HG03457 (cell line): ENCODE measurements around the gene IL34.

Source experiments
- ATAC-seq: cut with Tn5 transposase; IDR thresholded peaks from one replicate; pipeline ENCODE4 v1.9.1; 2021; ENCODE audit warnings: moderate number of reproducible peaks; ENCODE audit not compliant: unreplicated experiment

IL34 gene

DNA sequence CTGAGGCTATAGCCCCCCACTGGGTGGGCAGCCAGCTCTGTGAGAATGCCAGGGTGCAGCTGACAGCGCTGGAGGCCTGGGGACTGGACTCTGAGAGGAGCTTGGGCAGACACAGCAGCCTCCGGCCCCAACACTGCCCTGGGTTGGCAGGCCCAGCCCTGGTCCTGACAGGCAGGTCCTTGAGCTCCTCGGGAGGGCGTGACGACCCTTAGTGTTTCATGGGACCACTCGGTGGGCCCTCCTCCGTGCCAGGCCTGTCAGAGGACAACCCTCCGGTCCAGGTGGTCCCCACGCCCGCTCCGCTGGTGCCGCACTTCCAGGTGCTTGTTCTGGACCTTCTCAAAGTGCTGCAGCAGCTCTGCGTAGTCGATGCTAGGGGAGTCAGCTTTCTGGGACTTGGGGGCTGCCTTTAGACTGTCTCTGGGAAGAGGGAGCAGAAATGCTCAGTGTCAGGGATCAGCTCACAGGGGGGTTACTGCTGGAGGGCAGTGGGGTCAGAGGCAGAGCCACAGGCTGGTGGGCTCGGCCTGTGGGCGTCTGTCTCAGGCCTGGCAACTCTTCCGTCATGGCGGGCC, 41.4 kb downstream of the IL34 start:
- ATAC-seq, result no peak

DNA sequence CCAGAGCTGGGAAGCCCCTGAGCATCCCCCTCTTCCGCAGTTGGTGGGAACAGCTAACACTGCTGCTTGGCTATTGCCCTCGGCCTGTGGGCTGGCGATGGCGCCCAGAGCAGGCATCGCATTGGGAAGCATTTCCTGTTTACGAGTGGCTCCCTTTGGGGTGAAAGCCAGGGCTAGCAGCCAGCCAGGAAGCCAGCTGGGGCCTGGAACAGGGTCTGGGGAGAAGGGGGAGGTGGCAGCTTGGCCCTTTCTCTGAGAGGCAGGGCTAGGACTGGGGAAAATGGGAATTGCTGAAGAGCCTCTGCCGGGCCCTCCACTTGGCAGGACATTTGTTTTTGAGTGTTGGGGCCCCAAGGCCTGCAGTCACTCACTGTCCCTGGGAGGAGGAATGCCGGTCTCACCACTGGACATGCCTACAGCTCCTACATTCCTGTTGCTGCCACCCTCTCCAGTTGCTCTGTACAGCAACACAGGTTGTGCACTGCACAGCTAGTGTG, 41.9 kb downstream of the IL34 start:
- no peak for ATAC-seq

DNA sequence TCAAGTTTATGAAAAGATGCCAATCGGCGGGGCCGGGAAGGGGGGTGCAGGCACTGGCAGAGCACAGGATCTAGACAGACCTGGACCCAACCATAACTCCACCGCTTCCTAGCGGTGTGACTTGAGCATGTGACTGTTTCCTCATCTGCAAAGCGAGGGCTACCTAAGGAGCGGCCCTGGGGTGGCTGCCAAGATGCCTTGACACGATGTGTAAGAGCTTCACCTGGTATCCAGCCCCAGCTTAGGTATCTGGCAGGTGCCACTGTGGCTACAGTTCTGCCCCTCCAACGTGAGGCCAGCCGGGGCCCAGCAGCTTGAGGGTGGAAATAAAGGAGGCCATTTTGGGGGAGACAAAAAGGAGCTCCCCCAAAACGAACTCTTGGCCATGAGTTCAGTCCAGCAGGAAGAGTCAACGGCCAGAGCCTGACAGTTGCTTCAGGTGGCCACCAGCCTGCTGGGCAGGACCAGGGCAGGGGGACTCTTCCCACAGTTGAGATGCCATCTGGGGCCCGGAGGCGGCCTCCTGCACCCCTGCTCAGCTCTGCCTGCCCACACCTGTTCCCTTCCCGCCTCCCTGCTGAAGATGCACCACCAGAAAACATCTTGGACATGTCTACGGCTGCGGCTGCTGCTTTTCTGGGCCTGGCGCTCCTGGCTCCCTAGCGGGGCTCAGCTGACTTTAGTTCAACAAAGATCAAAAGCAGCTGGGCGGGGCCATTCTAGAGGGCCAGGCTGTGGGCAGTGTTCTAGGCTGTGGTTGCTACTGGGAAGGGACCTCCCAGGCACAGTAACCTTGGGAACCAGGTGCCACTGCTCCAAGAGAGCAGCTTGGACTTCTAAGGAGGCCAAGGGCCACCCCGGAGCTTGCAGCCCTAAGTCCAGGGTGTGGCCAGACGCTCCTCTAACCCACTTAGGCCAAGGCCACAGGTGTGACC, 42.9 kb downstream of the IL34 start:
- no peak for ATAC-seq

DNA sequence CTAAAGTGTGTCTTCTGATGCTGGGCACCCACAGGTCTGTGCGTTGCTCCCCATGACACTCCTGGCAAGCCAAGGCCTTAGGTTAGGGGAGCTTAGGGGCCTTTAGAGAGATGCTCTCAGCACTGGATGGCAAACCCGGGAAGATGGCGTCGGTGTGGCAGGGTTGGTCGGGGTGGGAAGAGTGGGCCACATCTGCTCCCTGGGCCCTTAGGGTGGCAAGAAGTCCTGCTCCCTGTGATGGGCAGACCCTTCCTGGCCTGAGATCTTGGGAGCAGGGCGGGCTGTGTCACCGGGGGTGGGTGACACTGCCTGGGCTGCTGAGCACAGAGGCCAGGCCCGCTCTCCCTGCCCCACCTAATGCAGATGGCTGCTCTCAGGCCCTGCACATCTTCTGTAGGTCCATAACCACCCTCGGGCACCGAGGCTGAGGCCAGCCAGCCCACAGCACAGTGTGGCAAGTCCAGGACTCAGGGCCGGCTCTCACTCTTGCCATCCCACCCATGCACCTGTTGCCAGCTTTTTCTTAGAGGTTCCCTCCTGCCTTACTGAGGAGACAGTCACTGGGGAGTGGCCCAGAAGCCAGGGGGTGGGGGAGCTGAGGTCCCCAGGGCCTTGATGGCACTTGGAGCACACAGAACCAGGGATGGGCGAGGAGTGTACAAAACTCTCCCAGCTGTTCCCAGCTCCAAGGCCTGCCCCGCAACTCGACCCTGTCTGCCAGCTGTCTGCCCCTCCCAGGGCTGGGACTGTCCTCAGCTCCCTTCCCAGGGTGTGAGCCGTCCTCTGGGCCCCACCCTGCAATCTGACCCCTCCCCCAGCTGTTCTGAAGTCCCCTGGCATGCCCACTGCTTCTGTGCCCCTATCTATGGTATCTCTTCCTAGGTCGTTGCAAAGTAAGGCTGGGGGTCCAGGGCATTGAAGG, 43.9 kb downstream of the IL34 start:
- ATAC-seq, result no peak

DNA sequence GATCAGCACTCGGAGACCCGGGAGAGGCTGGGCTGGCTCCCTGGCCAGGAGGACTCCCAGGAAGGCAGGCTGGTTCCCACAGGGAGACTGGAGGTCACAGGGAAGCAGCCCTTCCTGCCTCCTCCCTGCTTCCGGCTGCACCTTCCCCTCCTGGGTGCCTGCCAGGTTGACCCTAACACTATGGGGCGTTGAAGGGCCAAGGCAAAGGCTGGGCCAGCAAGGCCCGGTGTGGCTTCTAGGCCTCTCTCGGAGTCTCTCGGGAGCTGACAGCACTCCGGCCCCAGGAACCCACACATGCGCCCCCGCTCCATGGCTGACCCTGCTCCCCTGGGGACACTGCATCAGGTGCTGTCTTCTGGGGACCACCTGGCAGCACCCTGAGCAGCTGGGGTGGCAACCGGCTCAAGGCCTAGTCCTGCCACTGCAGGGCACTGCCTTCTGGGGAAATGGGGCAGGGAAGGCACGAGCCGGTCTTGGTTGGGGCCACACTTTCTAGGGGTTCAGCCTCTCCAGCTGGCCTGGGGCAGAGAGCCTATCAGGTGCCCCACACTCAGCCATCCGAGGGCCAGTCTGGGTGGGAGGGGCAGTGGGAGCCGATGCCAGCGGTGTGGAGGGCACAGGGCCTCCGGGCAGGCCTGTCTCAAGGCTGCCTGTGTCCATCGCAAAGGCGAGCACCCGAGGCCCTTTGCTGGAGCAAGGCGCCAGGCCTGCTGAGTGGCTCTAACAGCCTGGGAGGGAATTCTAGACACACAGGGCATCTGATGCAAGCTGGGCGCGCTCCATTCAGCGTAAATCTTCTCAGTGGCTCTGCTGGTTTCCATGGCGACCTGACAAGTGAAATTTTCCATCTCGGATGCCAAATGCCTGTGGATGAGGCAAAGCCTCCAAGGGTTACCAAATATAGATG, 45.1 kb downstream of the IL34 start:
- ATAC-seq, result no peak

DNA sequence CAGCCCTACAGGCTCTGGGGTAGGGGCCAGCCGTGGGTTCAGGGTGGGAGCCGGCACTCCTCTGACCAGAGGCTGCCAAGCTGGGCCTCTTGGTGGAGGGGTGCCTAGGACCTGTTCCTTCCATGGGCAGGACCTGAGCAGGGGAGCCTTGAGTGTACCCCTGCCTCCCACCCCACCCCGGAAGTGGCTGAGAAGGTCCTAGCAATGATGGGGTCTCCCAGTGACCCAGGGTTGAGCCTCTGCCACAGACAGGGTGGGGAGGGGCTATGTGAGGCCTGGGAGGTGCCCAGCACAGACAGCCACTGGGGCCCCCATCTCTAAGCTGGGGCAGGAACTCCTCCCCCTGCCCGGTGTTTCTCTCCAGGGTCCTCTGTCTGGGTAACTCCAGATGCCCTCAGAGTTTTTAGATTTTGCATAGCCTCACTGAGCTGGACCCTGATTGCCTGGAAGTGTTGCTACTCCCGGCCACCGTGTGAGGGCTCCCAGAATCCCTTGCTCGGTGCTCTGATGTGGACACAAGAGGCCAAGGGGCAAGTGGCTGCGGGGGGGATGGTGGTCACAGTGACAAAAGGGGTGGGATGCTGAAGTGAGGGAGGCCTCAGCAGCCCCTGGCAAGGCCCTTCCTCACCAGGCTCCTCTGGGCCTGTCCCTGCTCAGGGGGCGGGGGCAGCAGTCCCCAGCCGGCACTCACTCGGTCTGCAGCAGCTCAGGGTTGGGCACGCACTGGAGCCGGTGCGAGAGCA, 45.9 kb downstream of the IL34 start:
- no peak for ATAC-seq

DNA sequence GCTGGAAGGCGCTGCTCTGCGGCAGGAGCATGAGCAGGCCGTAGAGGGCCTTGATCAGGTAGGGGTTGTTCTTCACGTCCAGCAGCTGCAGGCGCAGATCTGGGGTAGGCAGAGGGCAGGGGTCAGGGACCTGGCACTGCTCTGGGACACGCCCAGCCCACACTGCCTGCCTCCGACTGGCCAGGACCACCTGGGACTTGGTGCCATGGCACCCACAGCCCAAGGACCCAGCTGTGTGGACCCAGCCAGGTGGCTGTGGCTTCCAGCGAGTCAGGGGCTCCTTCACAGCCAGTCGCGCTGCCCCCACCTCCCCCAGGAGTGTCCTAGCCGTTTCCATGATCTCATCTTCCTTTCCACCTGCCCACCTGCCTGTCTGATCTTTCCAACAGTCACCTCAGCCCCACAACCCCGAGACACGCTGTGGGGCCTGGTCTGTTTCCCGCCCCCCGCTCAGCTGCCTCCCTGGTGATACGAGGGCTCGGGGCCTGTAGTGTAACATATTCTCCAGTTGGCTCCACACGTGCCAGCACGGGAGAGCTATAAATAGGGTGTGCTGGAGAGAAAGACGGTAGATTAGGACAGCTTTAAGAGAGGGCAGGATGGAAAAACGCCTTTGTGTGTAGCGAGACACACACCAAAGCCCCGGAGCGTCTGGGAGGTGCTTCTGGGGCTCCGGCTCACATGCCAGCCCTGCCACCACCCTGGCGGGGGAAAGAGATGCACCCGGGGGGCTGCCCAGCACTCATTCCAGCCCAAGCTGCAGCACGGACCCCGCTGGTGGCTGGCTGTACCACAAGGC, 46.7 kb downstream of the IL34 start:
- no peak for ATAC-seq

DNA sequence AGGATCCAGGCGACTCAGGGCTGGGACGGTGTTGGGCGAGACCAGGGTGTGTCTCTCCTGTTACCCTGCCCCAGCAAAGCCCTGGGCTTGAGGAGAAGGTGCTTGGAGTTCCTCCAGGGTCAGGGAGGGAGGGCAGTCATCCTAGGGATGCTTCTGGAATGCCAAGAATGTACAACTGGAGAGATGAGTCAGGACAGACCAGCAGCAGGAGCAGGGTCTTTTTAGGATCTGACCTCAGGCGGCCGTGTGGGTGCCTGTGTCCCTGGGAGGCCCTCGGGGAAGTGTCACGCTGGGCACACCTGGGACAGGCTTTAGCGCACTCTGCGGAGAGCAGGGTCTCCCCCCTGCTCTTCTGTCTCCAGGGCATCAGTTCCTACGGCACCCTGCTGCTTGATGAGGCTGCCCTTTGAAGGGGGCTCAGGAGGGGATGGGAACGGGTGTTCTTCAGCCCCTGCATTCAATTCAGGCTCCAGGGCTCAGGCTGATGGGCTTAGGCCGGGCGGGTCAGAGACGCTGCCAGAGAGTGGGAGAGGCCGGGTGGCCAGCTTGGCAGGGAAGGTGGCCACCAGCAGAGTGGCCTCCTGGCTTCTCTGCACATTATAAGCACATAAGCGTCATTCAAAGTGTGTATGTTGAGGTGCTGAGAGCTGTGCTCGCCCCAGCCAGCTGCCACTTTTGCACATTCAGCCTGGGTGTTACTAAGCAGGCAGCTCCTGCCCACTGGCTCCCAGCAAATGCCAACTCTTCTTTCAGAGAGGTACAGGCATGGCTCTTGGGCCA, 47.9 kb downstream of the IL34 start:
- no peak for ATAC-seq

DNA sequence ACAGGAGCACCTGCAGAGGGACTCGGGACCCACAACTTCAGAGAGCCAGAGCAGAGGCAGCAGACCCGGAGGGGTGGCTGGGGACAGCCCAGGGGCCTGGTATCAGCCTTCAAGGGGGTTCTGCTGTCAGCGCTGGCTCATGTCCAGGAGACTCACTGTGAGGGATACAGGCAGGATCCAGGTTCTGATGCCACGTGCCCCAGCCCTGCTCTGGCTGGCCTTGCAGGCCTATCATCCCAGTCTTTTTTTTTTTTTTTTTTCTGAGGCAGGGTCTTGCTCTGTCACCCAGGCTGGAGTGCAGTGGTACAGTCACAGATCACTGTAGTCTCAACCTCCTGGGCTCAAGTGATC, 48.5 kb downstream of the IL34 start:
- ATAC-seq, result no peak

DNA sequence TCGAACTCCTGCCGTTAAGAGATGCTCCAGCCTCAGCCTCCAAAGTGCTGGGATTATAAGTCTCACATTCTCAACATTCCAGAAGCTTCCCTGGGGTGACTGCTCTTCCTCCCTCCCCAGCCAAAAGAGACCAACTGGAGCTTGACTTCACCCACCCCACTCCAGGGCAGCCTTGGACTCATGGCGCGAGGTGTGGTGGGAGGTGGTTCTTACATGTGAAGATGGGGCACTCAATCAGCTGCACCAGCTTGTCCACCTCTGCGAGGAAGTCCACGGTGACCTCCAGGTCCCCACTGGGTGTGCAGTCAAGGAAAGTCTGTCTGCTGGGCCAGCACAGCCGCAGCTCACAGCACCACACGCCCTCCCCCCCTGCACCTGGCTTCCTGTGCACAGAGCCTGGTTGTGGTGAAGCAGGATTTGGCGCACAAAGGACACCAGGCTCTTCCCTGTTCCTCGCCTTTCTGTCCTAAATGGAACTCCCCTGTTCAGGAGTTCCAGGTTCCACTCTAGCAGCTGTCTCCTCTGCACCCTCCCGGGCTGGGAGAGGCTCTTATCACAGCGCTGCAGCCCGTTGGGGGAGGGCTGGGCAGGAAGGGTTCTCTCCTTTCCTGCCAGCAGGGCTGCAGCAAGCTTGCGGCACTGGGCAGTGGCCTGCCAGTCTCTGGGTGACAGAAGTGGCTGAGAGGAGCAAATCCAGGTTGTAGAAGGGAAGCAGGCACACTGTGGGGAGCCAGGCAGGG, 49.1 kb downstream of the IL34 start:
- ATAC-seq, result no peak

DNA sequence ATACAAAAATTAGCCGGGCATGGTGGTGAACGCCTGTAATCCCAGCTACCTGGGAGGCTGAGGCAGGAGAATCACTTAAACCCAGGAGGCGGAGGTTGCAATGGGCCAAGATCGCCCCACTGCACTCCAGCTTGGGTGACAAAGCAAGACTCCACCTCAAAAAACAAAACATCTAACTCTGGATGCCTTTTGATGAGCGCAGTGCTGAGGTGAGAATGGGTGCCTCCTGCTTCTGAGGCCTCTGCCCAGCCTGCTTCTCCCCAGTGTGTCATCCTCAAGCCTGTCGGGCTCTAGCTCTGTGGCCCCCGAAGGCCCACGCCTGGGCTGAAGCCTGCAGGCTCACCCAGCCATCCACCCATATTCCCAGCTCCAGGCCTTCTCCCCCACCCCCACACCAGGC, 50.0 kb downstream of the IL34 start:
- no peak for ATAC-seq

DNA sequence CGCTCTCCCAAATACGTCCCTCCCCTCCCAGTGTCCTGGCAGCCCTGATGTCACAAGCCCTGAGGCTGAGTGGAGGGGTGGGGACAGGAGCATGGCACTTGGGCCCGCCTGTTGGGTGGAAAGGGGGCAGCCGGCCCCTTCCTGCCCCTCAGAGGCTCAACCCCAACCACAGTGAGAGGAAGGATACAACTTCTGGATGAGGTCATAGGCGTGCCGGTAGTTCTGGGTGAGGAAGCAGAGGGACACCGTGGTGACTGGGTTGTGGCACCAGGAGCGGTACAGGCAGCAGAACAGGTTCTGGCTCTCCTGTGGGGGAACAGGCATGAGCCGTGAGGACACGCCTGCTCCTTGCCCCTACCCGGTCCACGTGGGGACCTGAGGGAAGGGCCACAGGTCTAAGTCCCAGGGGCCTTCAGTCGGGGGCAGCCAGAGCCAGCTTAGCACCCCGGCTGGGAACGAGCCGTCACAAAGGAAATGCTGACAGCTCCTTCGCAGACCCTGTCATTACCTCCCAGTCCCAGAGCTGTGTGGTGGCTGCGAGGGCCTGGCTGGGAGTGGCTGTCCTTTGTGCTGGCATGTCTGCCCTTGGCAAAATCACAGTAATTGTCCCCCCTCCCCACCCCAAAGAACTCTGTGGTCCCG, 50.7 kb downstream of the IL34 start:
- no peak for ATAC-seq

DNA sequence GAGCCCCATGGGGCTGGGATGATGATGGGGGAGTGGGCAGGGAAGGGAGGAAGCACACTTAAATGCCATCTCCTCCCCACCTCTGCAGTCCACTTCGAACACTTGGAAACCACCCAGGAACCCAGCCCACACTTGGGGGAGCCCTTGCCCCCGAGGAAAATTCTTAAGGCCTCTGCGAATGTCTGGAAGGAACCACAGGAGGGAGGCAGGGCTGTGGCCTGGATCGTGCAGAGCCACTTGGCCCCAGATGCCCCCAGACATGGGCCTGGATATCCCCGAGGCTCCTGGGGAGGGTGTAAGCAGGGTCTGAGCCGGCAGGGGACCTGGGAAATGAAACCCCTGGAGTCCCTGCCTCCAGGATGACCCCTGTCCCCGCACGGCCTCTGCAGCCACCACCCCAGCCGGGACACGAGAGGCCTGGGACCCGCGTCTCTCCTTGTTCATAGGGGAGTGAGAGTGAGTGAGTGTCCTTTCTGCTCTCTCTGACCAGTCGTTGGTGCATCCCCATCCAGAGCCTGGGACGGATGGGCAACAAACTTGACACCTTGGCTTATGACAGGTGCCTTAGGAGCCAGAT, 51.3 kb downstream of the IL34 start:
- ATAC-seq, result no peak

DNA sequence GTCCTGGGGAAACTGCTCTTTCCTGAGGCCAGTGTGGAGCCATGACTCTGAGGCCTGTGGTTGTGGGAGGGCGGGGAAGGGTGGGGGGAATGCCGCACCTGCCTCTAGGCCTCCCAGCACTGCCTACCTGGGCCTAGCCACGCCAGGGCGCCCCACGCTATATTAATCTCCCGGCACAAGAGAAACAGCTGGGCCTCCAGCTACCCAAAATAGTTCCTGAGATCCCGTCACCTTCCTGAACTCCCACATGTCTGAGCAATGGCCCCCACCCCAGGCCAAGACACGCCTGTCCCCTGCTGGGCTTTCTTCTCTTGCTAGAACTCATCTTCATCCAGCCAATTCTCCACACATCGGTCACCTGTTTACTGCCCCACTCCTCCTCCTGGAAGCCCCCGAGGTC, 52.5 kb downstream of the IL34 start:
- no peak for ATAC-seq

DNA sequence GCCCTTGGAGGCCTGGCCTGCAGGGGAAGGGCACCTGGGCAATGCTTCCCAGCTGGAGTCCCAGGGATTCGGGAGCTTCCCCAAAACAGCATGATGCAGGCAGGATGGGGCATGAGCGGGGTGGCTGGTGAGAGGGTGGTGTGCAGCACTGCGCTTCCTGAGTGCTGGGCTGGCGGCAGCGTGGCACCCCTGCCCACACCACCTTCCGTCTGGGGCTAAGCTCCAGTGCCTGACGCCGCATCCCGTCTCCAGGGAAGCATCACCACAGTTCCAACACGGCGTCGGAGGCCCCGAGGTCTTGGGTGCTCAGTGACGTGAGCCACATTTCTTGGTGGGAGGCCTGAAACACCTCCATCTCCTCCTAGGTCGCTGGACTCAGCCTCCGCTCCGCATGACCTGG, 53.3 kb downstream of the IL34 start:
- no peak for ATAC-seq
